NOMO-1 treated with dmso at 0.1 percent for 144 hours (cell line): Measurements from ENCODE around the gene OR2G6.
"Not testable (repeated sequence)": the region's sequence is repeated elsewhere in the genome, so short reads cannot be mapped to it uniquely, and the experiment has no call there.

Experiments
- DNase-seq: peaks from one replicate; lab custom pipeline; 2025; ENCODE audit not compliant: unreplicated experiment; lab: John Stamatoyannopoulos, UW

OR2G6 gene

GRCh38 chr1:248507773-248508172, at the start of gene OR2G6:
TSS of gene OR2G6 (plus strand) at chr1:248508073. CDS start at chr1:248521647, 13,574 bp downstream.
- DNase-seq: not testable (repeated sequence)

GRCh38 chr1:248459117-248459516, 48.8 kb upstream of the OR2G6 start:
- not testable (repeated sequence) for DNase-seq

GRCh38 chr1:248471154-248471553, 36.7 kb upstream of the OR2G6 start:
- no peak for DNase-seq

- not testable (repeated sequence) for DNase-seq
Measured at GRCh38 chr1:248472111-248472510, 35.8 kb upstream of the OR2G6 start.

- not testable (repeated sequence) for DNase-seq
Measured at GRCh38 chr1:248473051-248473450, 34.8 kb upstream of the OR2G6 start, which contains the start of gene OR2T3. TSS of gene OR2T3 (plus strand) at chr1:248473351. CDS start at chr1:248473351, 0 bp downstream.

- DNase-seq: not testable (repeated sequence)
Measured at GRCh38 chr1:248475660-248476059, 32.2 kb upstream of the OR2G6 start.

- DNase-seq: not testable (repeated sequence)
Measured at GRCh38 chr1:248481686-248482579, 25.9 kb upstream of the OR2G6 start.

GRCh38 chr1:248488289-248488688, 19.6 kb upstream of the OR2G6 start, which contains the start of gene OR2T5:
TSS of gene OR2T5 (plus strand) at chr1:248488589. CDS start at chr1:248488589, 0 bp downstream.
- not testable (repeated sequence) for DNase-seq

- not testable (repeated sequence) for DNase-seq
Measured at GRCh38 chr1:248496661-248497060, 11.2 kb upstream of the OR2G6 start.

GRCh38 chr1:248500305-248501035, 7.4 kb upstream of the OR2G6 start:
- not testable (repeated sequence) for DNase-seq

GRCh38 chr1:248510217-248510616, 2.3 kb downstream of the OR2G6 start:
- not testable (repeated sequence) for DNase-seq

- DNase-seq: no peak
Measured at GRCh38 chr1:248521856-248522255, 14.0 kb downstream of the OR2G6 start.

GRCh38 chr1:248537449-248537848, 29.6 kb downstream of the OR2G6 start:
- DNase-seq: not testable (repeated sequence)

- DNase-seq: not testable (repeated sequence)
Measured at GRCh38 chr1:248547383-248547782, 39.5 kb downstream of the OR2G6 start.

GRCh38 chr1:248551027-248551426, 43.2 kb downstream of the OR2G6 start:
- not testable (repeated sequence) for DNase-seq

- not testable (repeated sequence) for DNase-seq
Measured at GRCh38 chr1:248562672-248563071, 54.8 kb downstream of the OR2G6 start, which contains the start of gene OR2T29. TSS of gene OR2T29 (minus strand) at chr1:248562772. CDS start at chr1:248559491, 3,281 bp downstream.

- not testable (repeated sequence) for DNase-seq
Measured at GRCh38 chr1:248565530-248566373, 57.9 kb downstream of the OR2G6 start.

- not testable (repeated sequence) for DNase-seq
Measured at GRCh38 chr1:248569049-248569448, 61.2 kb downstream of the OR2G6 start.

- DNase-seq: not testable (repeated sequence)
Measured at GRCh38 chr1:248570811-248571210, 62.9 kb downstream of the OR2G6 start.

- DNase-seq: not testable (repeated sequence)
Measured at GRCh38 chr1:248572049-248572448, 64.2 kb downstream of the OR2G6 start.
